ENCODE measurements around the gene OPCML.

Gene OPCML

DNA sequence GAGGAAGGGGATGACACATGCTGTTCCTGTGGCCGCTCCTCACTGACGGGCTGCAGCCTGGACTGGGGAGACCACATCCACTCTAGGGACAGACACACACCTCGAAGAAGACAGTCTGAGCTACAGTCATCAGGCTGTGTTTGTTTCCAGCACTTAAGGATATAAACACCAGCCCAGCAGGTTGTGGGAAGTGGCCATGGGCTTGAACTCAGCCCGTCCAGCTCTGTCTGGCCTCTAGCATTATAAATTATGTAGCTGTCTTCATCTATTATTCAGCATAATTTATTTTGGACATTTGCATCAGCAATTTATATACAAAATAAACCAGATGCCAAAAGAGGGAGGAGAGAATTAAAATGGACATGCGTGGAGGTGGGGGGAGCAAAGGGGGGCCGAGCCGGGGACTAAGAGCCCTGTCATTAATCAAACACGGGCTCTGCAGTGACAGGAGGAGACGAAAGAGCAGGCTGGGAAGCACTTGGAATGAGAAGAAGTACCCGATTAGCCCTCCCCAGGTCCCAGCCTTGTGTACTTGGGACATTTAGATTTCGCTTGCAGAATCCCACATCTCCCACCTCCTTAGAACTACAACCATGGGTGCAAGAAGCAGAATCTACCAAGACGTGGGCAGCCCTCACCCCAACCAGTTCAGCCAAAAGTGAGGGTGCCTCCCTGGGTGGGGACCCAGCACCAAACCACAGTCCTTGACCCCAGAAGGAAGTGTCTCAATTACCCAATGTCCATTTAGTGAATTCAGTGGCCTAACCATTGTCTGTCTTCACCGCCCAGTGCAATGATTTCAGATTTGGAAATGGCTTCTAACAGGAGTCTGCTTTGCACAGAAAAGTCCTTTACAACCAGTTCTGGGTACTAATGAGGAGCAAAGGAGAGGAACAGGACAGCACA lies 309.6 kb downstream of the OPCML start:
- no peak for DNase-seq

DNA sequence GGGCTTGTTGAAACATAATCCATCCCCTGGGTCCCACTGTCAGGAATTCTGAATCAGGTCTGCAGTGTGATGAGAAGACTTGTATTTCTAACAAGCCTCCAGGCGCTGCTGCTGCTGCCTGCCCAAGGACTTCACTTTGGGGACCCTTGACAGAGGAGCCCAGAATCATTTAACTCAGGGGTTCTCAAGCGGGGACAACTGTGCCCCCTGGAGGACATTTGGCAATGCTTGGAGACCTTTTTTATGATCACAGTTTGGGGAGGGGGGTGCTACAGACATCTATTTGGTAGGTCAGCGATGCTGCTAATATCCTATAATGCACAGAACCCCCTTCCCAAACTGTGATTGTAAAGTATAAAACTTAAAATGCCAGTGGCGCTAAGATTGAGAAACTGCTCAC lies 312.8 kb downstream of the OPCML start:
- DNase-seq: no peak

DNA sequence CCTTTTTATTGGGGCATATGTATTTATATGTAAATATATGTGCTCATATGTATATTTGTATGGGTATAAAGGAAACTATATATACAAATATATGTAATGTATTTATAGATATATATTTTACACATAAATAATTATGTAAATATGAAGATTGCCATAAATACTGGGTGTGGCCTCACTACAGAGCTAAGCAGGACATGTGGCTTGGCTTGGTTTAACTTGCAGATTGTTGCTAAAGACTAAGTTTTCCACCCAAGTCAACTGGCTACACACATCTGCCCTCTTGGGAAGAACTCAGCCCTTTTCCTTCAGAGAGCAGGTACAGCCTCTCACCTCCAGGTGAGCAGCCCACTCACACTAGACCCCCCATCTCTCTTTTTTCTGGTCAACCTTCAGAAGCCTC lies 315.5 kb downstream of the OPCML start:
- DNase-seq: no peak

DNA sequence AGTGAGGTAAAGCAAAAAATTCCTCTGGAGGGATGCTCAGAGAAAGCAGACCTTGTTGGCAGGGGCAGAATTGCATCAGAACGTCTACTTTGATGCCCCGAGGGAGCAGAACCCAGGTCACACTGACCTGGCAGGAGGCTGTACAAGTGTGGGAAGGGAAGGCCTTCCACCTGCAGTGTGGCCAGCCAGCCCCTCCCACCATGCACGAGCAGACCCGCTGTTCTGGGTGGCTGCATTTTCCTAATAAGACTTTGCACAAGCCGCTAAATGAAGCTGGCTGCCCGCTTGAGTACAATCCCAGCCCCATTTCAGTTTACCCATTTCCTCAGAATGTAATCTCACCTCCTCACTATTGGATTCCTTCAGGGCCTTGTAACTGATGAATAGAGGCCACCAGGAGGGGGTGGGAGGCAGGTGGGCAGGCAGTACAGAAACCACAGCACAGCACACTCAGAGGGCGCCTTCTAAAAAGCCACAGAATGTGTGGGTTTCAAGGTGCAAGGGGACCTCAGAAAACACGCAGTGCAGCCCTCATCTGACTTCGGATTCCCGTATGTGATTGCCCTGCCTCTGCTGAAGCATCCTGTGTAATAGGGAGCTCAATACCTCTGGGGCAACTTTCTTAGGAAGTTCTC lies 316.6 kb downstream of the OPCML start:
- no peak for DNase-seq

DNA sequence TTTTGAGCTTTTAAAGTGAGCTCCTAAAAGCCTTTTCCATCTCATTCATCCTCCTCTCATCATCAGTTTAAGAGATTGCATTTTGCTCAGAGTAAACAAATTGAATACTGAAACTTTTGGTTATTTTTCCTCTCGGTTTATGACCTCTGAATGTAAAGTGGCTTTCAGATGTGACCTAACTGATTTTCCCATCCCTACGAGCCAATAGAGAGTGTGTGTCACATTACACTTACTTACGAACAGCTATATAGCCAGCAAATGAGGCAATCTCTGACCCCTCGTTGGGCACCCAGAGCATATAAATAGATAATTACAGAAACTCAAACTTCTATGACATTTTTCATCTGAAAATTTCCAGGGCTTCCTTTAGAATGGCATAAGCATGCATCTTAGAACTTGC lies 317.7 kb downstream of the OPCML start:
- no peak for DNase-seq

DNA sequence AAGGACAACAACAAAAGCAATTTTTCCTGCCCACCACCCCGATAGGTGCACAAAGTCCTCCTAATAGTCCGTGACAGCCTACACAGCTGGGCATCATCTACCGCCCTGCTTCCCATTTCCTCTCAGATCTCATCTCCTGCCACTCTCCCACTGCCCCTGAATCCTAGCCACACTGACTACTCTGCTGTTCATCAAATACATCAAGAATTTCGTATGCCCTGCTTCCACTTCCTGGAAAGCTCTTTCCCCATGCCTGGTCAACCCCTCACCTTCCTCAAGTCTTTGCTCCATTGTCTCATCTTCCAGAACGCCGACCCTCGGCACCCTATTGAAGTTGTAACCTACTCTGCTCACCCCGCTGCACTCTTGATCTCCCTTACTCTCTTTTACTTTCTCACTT lies 320.1 kb downstream of the OPCML start:
- no peak for DNase-seq

DNA sequence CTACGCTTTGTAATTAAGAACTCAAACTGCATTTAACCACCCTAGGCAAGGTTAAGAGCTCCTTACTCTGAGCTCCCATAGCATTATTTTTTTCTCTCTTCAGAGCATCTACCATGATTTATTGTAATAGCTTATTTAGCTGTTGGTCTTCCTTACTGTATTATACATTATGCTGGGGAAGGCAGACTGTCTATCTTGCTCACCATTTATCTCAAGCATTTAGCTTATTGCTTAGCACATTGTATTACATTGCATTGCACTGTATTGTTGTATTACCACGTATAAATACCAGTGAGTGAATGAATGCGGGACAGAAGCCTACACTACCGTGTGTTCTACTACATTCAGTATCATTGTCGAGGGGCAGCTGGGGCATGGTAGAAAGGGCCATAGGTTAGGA lies 324.3 kb downstream of the OPCML start:
- DNase-seq: no peak

DNA sequence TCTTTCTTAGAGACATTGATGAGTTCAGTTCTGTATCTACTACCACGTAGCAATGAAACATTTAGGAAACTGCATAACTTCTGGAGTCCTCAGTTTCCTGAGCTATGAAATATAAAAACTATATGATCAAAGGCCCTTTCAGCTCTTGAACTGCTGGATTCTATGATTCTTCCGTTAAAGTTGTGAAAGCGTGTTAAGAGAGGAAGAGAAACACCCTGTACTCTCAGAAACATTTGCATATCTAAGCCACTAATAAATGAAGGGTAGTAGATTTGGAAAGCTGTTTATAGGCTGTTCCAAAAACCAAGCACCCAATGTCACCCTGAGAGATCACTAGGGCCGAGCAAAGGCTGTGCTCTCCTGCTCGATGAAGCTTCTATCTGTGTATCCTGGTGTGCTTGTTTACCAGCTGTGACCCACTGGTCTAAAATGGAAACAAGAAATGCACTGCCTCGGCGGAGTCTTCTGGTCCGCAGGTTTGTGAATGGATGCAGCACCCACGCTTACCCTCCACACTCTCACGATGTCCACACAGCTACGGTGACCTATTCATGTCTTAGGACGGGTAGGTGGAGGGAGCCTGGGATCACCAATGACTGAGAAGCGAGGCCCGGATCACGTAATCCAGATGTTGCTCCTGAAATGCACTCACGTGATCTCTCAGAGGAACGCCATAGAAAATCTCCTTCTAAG lies 325.8 kb downstream of the OPCML start:
- DNase-seq: no peak

DNA sequence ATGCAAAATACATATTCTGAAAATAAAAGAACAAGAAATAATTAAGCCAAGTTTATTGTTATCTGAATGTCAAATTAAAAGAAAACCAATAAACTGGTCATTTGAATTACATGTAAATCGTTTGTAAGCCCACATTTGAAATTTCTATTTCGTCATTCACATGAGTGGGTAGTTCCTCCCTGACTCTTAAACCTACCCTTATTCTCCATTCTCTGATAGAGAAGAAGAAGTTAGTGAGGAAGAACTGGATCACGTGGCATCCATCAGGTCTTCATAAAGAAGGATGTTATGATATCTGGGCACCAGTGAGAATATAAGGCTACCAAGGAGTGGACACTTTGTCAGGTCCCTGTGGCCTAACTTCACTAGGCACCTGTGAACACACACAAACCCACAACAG lies 328.1 kb downstream of the OPCML start:
- DNase-seq: no peak

DNA sequence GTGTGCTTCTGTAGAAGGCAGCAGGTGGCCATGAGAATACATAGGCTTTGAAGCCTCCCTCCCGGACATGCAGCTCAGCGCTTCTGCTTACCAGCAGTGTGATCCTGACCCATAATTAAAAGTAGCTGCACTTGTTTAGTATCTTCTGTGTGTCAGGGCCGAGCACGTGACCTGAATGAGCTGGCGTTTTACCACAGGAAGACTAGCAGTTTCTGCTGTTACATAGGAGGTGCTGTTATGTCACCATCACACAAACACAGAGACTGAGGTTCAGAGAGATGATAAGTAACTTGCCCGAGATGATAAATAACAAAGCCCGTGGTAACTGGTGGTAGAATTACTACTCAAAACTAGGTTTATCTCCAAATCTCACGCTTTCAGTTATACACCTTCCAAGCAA lies 329.5 kb downstream of the OPCML start:
- DNase-seq: no peak

DNA sequence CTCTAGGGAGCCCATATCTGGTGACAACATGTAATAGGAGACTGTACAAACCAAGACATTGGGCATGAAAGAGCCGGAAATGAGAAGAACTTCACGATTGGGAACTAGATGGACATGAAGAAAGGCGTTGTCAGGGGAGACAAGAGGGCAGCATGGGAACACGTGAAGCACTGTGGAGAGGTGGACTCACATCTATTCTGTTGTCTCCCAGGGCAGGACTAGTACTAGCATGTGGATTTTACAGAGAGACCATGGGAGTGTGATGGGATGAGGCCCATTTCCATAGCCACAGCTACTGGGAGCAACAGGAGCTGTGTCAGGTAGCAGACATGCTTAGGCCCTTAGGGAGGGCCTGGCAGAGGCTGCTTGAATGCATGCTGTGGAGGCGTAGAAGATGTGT lies 333.9 kb downstream of the OPCML start:
- DNase-seq: no peak

DNA sequence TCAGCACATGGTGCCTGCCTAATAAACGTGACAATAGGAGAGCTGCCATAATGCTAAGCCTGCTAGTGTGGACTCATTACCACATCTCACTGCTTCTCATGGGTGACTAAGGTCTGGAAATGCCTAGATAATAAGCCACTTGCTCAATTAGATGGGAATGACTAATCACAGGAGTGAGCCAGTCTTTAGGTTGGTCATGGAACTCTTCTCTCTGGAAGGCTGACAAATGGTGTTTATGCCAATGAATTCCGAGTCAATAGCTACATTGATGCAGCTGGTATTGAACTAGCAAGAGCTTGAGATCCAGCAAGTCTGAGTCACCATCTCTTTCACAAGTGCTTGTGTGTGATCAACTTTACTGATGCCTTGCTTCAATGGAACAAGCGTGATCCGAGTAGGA lies 334.9 kb downstream of the OPCML start:
- no peak for DNase-seq

DNA sequence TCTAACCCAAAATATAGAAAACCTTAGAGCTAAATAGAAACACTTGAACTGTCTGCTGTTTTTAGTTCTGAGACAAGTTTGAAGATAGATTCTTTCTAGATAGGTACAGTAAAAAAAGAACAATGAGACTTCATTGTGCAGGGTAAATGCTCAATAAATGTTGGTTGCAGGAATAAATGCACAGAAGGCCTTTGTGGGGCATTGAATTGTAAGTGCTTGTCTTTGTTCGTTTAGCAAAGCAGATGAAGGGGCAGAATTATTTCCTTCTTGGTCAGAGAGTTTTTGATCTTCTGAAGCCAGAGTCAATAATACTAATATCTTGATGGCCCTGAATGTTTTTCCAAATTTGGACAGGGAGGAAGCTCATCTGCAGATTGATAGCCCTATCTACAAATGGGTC lies 340.4 kb downstream of the OPCML start:
- no peak for DNase-seq

DNA sequence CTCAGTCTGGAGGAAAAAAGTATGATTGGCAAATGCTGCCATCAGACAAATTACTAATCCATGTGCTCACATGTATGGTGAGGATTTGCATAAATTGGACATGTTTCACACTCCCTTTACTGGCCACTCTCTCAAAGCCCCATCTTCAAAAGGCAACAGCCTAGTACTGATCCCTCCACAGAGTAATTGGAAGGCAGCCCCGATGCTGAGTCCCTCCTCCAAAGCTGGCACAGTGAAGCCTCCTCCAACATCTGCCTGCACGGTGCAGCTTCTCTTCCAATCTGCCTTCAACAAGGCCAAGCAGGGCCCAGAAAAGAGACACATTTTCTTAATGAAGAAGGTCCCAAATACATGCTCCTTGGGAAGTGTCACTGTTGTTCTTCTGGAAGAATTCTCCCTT lies 350.6 kb downstream of the OPCML start:
- DNase-seq: no peak

DNA sequence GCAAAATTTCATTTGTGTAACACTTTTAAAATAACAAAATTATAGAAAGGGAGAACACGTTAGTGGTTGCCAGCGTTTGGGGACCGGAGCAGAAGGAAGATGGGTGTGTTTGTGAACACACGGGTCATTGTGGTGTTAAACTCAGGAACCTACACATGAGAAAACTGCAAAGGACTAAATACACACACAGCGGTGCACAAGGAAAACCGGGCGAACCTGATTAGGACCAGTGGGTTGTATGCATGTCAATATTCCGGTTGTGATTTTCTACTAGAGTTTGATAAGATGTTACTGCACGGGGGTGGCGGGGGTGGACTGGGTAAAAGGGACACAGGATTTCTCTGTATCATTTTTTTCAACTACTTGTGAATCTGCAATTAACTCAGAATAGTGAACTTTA lies 351.2 kb downstream of the OPCML start:
- no peak for DNase-seq

DNA sequence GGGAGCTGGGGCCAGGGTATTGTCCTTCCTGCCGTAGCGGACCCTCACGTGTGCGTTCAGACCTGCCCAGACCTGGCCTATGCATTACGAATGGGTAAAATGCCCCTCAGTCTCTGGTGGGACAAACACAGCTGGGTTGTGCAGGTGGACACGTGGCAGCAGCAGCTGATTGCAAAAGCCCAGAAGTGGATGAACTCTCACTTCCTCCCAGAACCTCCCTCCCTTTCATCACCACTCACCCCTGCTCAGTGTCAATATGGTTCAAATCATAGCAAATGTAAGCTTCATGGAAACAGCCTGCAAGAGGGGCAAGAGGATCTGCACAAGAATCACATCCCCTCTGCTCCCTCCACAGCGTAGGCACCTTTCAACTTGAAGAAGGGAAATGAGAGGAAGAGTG lies 352.1 kb downstream of the OPCML start:
- no peak for DNase-seq

DNA sequence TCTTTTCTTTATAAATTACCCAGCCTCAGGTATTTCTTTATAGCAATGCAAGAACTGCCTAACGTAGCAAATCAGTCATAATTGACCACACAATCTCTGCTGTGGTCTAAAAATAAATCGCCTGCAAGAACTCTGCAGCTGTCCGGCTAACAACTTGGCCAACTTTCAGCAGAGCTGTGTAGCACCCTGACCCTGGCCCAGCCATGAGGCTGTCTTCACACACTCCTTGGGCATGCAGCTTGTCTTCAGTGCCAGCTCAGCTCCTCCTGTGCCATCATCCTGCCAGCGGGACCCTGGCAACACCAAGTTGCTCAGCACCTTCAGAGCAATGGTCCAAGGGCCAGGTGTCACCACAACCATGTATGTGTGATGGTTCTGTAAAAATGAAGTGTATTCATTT lies 355.6 kb downstream of the OPCML start:
- no peak for DNase-seq

DNA sequence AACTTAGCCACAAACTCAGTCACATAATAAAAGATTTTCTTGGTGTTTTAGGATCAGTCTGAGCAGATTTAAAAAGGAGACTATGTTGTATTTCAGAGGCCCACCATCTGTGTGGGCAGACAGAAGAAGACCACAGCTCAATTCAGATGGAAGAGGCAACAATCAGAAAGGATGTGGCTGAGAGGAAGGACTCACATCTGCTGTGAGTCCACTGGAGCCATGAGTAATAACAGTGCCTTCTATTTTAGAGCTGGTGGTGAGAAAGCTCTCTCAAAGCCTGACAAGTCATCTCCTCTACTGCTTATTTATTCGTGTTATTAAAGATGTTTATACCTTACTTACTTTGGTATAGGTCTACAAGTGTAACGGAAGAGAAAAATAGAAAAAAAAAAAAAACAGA lies 357.2 kb downstream of the OPCML start:
- DNase-seq: no peak

DNA sequence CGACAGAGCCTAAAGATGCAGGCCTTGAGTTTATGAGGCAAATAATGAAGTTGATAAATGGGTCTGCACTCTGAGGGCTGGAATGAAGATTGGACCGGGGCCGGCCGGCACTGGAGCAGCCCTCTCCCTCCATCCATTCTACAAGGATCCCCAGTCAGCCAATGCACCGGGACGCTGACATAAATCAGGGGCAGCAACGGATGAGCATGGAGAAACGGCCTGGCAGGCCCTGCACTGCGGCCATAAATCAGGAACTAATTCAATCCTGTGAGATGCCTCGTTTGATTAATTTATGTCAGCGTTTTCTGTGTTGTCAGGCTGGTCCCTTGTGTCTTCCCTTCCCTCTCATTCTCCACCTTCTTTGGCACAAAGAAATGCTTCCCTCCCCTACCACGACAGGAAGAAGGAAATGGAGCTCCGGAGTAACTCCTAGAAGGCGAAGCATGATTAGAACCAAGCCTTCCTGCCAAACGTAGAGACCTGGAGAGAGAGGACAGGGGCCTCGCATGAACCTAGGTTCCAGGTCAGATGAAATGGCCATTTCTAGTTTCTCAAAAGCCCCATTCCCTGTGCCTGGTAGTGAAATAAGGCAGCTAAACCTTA lies 358.4 kb downstream of the OPCML start:
- DNase-seq: no peak

DNA sequence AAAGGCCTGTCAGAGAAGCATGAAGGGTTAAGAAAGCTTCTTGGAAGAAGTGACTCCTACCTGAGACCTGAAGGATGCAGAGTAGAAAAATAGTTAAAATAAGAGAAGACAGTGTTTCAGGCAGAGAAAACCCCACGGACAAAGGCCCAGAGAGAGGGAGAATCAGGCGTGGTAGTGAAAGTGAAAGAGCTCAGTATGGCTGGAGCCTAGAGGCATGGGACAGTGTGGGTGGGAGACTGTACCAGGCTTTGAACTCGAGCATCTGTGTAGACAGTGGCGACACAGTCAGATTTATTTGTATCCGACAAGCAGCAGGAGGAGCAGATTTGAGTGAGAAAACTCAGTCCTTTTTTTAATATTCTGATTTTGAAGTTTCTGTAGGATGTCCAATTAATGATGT lies 360.0 kb downstream of the OPCML start:
- DNase-seq: no peak

DNA sequence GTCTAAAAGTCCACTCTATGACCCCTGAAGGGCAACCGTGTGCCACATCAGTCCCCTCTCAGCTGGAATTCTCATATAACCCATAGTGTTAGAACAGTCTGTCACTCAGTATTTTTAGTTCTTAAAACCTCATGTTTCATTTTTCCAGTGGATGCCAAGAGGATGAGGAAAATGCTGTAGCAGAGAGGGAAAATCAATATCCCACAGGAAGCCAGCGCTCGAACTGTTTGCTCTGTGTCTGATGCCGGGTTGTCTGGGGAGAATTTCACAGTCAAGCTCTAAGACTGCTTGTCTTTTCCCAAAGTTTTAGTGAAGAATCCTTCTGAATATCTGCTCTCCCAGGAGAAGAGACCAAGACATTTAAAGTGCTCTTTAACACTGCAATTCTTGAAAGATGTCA lies 360.9 kb downstream of the OPCML start:
- DNase-seq: no peak

DNA sequence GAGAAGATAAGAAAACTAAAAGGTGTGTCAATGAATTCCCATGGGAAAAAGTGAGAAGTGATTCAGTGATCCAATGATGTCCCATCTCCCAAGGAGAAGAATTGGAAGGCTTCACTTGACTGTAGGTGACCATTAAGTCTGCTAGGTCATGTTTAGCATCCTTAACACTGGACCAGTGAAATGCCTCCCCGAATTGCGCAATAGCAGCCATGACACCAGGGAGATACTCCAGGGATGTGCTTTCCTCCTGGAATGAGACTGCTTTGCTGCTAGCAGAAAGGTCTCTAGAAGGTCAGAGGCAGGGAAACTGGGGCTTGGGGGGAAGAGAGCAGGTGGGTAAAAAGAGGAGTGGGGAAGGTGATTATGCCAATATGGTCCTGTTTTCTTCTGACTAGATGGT lies 364.3 kb downstream of the OPCML start:
- DNase-seq: no peak

DNA sequence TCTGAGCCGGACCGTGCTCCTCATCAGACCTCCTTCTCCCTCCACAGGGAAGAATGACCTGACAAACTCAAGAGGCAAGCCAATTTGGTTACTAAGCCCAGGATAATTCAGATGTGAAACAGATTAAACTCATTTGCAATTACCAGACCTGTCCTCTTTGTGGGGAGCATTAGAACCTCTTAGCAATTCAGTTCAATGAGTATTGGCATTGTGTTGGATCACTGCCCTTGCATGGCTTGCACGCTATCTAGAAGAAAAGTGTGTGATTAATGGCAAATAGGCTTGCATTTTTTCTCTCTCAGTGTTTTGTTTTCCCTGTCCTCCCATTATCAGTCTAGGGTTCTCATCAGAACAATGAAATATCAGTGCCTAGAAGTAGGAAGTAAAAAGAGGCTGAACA lies 365.6 kb downstream of the OPCML start:
- DNase-seq: no peak

DNA sequence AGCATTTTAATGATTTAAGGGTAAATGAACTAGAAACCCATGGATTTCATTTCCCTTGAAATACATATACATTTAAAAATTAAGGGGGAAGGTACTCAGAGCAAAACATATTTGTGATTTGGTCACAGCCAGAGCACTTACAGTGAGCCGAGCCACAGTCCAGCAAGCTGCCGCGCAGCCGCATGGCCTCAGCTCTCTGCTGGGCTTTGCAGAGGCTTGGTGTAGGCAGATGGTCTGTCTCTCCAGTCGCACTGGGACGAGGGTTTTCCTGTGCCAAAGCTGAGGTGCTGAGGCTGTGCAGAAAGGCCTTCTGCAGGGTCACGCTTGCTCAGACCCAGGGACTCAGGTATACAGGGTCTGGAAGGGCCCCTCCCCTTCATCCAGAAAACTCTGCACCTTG lies 367.3 kb downstream of the OPCML start:
- no peak for DNase-seq

Data from NCI-H187 treated with DMSO at 0.1 percent for 48 hours (cell line).